Muscle layer of duodenum (tissue), 2 donors: ENCODE measurements around the gene C5orf58.

Experiments
- H3K27ac ChIP-seq: one replicate; pipeline ENCODE4 v1.7.0; 2013; ENCODE audit warnings: mild to moderate bottlenecking, low read length
- H3K27me3 ChIP-seq: one replicate; pipeline ENCODE4 v1.7.0; 2013; ENCODE audit warnings: low read depth, mild to moderate bottlenecking, control low read depth, low read length
- H3K36me3 ChIP-seq, 2 donors: one replicate each; pipeline ENCODE4 v1.7.0; 2013; ENCODE audit warnings: low read length in 2 of 2, control low read depth in 1 of 2, mild to moderate bottlenecking in 1 of 2; ENCODE audit not compliant: insufficient read depth in 2 of 2, control insufficient read depth in 1 of 2
- H3K4me1 ChIP-seq, 2 donors: one replicate each; pipeline ENCODE4 v1.7.0; 2013; ENCODE audit warnings: low read length in 2 of 2, mild to moderate bottlenecking in 2 of 2, control low read depth in 1 of 2, moderate library complexity in 1 of 2; ENCODE audit not compliant: insufficient read depth in 2 of 2, control insufficient read depth in 1 of 2
- H3K4me3 ChIP-seq, 2 donors: one replicate each; pipeline ENCODE4 v1.7.0; 2013; ENCODE audit warnings: low read length in 2 of 2, low read depth in 1 of 2, mild to moderate bottlenecking in 1 of 2
- H3K9me3 ChIP-seq, 2 donors: one replicate each; pipeline ENCODE4 v1.7.0; 2013; ENCODE audit warnings: low read length in 2 of 2, control low read depth in 1 of 2, mild to moderate bottlenecking in 1 of 2; ENCODE audit not compliant: control insufficient read depth in 1 of 2
- donor health status: healthy.

The C5orf58 gene, protein sequence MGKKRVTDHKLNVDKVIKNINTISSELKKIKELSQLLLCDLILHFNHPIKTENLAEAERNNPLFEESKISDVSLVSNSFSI

DNA sequence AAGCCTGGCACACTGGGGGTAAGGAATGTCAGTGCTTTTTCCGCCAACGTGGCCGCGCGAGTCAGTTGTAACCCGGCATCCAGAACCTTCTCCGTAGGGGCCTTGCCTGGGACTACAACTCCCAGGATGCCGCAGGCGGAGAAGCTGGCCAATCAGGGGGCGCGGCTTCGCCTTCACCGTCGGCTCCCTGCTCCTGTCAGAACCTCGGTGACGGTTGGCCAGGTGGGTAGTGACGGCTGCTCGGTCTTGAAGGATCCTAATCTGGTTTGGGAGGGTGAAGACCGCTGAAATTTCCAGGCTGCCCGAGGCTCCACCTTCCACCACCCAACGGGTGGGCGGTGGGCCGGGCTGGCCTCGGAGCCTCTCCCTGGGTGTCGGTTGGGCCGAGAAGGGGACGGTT lies at the start of gene C5orf58:
Gene C5orf58 (plus strand): TSS at position 200 of the 400 bp plus-strand sequence. CDS start 1,992 bp downstream, outside the sequence.
- H3K4me1 ChIP-seq: no peaks in the 10 kb centered on the region
- H3K4me3 ChIP-seq: no peak within 1 kb of the TSS
- no peaks in the 10 kb centered on the region for H3K36me3 ChIP-seq
- no peak within 1 kb of the TSS for H3K27ac ChIP-seq
- no peaks in the 10 kb centered on the region for H3K27me3 ChIP-seq
- H3K9me3 ChIP-seq: no peaks in the 10 kb centered on the region

DNA sequence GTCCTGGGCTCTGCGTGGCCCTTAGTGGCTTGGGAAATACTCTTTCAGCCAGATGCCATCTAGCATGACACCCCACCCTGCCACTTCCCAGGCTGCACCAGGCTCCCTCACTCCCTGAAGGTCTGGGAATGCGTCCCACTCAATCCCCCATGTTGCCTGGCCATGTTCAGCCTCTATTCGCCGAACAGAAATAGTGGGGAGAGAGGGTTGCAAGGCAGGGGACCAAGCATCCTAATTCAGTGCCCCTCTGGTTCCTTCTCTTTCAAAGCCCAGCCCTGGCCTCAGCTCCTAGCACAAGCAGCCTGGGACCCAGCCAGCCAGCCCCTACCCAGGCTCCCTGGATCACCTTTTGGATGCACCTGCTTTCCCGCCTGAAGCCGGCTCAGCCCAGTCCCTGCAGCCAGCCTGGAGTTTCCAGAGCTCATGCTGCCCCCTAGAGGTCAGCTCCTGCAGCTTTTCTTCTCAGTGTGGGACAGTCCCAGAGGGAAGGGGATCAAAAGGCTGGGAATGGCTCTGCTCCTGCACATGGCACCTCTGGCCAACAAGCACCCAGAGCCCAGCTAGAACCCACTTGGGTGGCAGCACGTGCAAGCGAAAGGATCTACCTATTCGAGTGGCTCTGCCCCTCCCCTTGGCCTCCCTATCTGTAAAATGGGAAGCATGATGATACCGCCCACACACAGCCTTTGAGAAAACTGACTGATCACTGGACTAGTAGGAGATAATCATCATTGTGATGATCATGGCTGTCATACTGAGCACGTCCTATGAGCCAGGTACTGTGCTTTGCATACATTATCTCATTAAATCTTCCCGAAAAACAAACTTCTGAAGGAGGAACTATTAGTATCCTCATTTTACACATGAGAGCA lies 48.7 kb upstream of the C5orf58 start:
- Histone ChIP-seq H3K4me3 (no peak overlapping the region), H3K27ac (no peak overlapping the region), H3K4me1 (no peaks in the 10 kb centered on the region), H3K9me3 (no peaks in the 10 kb centered on the region), H3K27me3 (peaks cover 5% of the 10 kb centered on the region), H3K36me3 (no peaks in the 10 kb centered on the region)

DNA sequence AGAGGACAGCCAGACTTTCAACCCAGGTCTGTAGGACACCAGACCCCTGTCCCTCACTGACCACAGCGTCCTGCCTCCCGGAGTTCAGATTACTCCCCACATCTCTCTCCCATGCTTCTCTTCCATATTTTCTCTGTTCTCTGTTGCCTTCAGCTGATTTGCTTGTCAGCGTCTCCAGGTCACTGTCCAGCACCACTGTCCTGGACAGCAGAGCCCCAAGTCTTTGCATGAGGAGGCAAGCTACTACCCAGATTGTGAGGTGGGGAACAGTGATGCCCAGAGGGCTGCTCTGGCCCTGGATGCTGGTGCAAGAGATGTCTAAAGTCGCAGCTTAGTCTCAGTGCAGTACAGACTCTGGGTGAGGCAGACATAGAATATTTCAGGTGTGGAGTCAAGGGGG lies 48.0 kb upstream of the C5orf58 start:
- Histone ChIP-seq H3K27ac (no peak overlapping the region), H3K9me3 (no peaks in the 10 kb centered on the region), H3K4me3 (no peak overlapping the region), H3K27me3 (peaks cover 5% of the 10 kb centered on the region), H3K4me1 (no peaks in the 10 kb centered on the region), H3K36me3 (no peaks in the 10 kb centered on the region)

DNA sequence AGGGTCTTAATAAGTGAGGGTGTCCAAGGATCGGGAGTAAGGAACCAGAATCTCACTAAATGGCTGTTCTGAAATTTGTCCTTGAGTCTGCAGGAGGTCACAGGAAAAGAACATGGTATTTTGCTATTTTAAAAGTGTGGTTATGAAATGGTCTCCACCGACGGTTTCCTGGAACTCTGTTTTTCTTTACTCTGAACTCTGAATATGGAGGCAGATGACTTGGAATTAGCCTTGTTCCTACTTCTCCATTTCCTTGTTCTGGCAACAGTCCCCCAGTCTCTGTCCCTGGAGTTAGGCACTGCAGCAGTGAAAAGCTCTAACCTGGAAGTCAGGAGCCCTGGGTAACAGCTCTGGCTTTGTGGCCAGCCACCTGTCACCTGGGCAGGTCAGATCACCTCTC lies 46.6 kb upstream of the C5orf58 start:
- Histone ChIP-seq H3K36me3 (no peaks in the 10 kb centered on the region), H3K27ac (no peak overlapping the region), H3K9me3 (no peaks in the 10 kb centered on the region), H3K27me3 (peaks cover 5% of the 10 kb centered on the region), H3K4me1 (no peaks in the 10 kb centered on the region), H3K4me3 (no peak overlapping the region)

DNA sequence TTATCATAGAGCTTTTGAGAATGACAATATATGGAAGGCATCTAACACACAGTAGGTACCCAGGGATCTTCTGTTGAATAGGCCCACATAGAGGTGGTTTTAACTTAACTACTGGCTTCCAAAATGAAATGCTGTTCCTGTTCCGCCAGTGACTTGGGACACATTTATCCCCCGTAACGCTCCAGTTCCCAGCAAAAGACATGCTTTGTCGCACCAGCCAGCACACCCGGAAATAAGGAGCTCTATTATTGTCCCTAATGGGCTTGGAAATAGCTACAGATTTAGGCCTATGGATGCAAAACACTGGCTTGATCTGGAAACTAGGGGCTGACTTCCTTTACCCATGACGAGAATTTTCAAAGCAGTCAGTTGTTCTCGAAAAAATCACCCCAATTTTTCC lies 45.9 kb upstream of the C5orf58 start:
- Histone ChIP-seq H3K27me3 (peaks cover 1% of the 10 kb centered on the region), H3K4me1 (no peaks in the 10 kb centered on the region), H3K4me3 (no peak overlapping the region), H3K36me3 (no peaks in the 10 kb centered on the region), H3K9me3 (no peaks in the 10 kb centered on the region), H3K27ac (no peak overlapping the region)

DNA sequence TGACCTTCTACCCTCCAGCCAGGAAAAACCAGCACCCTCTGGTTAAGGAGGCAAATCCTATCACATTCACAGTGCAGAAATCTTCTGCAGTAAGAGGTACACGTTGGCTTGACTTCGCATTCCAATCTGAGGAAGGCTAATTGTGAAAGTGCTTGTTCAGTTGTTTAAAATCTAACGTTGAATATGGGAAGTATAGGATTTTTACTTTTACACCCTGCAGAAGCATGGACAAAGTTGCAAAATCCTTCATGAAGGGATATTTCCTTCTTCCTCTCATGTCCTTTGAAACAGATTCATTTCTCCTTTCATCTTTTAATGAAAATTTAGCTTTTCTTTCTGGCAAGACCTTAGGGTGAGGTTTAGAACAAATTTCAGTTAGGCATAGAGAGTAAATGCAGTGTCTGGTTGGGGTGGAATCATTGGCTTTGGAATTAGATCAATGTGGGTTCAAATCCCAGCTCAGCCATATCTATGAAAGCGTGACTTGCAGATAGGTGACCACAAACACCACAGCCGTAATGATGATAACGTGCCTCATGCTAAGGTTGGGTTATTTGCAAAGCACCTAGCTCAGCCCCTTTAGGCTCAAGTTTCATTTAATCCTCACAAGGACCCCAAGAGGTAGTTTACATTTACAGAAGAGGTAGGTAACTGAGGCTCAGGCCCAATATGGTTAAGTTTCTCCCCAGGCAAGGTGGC lies 42.2 kb upstream of the C5orf58 start:
- no peaks in the 10 kb centered on the region for H3K4me1 ChIP-seq
- no peak overlapping the region for H3K27ac ChIP-seq
- no peaks in the 10 kb centered on the region for H3K27me3 ChIP-seq
- no peak overlapping the region for H3K4me3 ChIP-seq
- H3K9me3 ChIP-seq: no peaks in the 10 kb centered on the region
- H3K36me3 ChIP-seq: no peaks in the 10 kb centered on the region

DNA sequence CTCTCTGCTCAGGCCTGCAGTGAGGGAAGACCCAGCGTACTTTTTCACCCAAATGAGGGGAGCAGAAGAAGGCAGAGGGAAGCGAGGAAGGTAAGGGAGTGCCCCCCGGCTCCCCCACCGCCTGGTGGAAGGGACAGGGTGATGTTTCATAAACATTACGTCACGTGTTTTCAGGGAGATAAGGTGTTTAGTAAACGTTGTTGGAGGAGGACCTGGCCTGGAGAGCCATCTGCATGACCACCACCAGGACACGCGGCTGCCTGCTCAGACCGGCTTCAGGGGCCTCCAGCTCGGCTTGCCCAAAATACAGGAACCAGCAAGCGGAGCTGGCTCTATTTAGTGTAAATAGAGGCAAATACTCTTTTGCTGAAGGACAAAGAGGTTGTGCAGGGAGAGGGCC lies 40.0 kb upstream of the C5orf58 start:
- H3K9me3 ChIP-seq: no peaks in the 10 kb centered on the region
- no peak overlapping the region for H3K27ac ChIP-seq
- H3K27me3 ChIP-seq: no peaks in the 10 kb centered on the region
- no peak overlapping the region for H3K4me3 ChIP-seq
- no peaks in the 10 kb centered on the region for H3K4me1 ChIP-seq
- H3K36me3 ChIP-seq: no peaks in the 10 kb centered on the region

DNA sequence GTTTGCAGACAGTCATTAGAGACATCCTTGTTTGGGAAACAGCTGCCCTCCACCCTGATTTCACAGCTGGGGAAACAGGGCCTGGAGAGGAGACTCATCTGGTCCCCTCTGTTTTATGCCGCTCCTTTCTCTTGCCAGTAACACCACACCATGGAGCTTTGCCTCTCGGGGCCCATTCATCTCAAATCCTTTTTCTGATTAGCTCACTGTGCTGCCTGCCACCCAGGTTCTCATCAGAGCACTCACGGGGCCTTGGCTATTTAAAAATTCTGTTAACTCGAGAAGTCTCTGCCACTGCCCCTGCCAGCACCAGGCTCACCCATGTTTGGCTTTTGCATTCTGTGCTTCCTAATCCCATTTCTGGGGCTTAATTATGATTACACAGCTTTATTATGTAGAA lies 36.8 kb upstream of the C5orf58 start:
- Histone ChIP-seq H3K4me3 (no peak overlapping the region), H3K27ac (no peak overlapping the region), H3K36me3 (no peaks in the 10 kb centered on the region), H3K4me1 (no peaks in the 10 kb centered on the region), H3K9me3 (no peaks in the 10 kb centered on the region), H3K27me3 (no peaks in the 10 kb centered on the region)

DNA sequence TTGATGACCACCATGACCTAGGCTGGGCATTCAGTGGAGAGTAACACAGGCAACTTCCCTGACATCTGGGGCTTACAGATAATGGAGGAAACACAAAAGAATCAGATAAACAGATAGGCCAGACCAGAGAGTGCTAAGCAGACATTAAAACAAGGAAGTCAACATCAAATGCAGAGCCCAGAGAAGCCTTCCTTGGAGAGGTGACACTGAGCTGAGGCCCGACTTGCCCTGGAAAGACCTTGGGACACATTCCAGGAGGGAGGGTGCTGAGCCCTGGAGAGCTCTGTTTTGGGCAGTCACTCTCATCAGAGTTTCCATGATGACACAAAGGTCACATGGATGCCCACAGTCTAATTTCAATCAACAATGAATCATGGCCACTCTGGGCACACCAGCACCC lies 31.9 kb upstream of the C5orf58 start:
- no peaks in the 10 kb centered on the region for H3K27me3 ChIP-seq
- H3K4me3 ChIP-seq: no peak overlapping the region
- no peak overlapping the region for H3K27ac ChIP-seq
- H3K4me1 ChIP-seq: no peaks in the 10 kb centered on the region
- no peaks in the 10 kb centered on the region for H3K36me3 ChIP-seq
- no peaks in the 10 kb centered on the region for H3K9me3 ChIP-seq

DNA sequence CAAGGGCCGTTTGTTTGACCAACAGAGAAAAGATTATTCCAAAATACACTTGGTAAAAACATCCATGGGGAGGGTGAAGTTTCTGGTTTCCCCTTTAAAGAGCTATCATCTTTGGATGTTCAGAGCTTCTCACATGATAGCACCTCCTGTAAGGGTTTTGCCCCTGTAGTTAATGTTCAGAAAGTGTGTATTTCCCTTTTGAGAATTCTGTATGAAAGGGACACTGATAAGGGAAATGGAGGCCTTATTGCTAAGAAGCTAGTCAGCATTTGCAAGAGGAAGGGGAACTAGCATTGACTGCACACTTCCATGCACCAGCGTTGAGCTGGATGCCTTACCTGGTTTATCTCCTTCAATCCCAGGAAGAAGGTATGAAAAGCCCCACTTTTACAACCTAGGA lies 31.5 kb upstream of the C5orf58 start:
- H3K27ac ChIP-seq: no peak overlapping the region
- H3K9me3 ChIP-seq: no peaks in the 10 kb centered on the region
- H3K4me3 ChIP-seq: no peak overlapping the region
- no peaks in the 10 kb centered on the region for H3K4me1 ChIP-seq
- H3K36me3 ChIP-seq: no peaks in the 10 kb centered on the region
- no peaks in the 10 kb centered on the region for H3K27me3 ChIP-seq

DNA sequence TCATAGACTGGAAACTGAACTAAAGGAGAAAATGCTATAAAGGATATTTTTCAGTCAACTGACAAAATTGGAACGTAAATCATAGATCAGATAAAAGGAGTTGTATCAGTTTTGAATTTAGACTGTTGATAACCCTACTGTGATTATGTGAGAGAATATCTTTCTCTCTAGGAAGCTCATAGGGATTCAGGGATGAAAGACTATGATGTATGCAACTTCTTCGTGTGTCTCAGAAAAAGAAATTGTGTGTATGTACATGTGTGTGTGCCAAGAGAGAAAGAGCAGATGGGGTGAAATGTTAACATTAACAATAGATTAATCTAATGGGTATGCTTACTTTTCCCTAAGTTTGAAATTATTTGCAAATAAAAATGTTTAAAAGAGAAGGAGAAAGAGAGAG lies 30.7 kb upstream of the C5orf58 start:
- no peak overlapping the region for H3K4me3 ChIP-seq
- H3K27me3 ChIP-seq: no peaks in the 10 kb centered on the region
- H3K9me3 ChIP-seq: no peaks in the 10 kb centered on the region
- H3K36me3 ChIP-seq: no peaks in the 10 kb centered on the region
- H3K27ac ChIP-seq: no peak overlapping the region
- no peaks in the 10 kb centered on the region for H3K4me1 ChIP-seq
